AG04449 (cell line): ENCODE results near the gene CCR5AS.

ENCODE experiments used
- CTCF ChIA-PET: fragments of 350-600 bp; formaldehyde crosslinking; extraction: SDS; loops from one replicate; lab custom pipeline; 2021; ENCODE audit warnings: antibody characterized with exemption; lab: Yijun Ruan, JAX
- POLR2A ChIA-PET: fragments of 400-600, 350-600 bp; formaldehyde crosslinking; extraction: SDS; loops from one replicate; lab custom pipeline; 2020; ENCODE audit warnings: antibody characterized with exemption, inconsistent platforms; lab: Yijun Ruan, JAX
- DNase-seq: peaks from one replicate; pipeline ENCODE4 v3.0.0-alpha.2; 2010; ENCODE audit warnings: low read depth, low spot score
- H3K4me3 ChIP-seq: 2 replicates; pipeline ENCODE4 v1.5.1; 2011; ENCODE audit warnings: low read depth, mild to moderate bottlenecking, control low read depth, low read length
- CTCF ChIP-seq: IDR thresholded peaks from one replicate; pipeline ENCODE4 v1.5.1; 2011; ENCODE audit warnings: mild to moderate bottlenecking, moderate library complexity, low read length, control low read depth, inconsistent platforms; ENCODE audit not compliant: insufficient read depth; ENCODE audit errors: missing control alignments

Gene CCR5AS

GRCh38 chr3:46400000-46400734 is 6.7 kb downstream of the CCR5AS start:
- TF ChIP-seq CTCF = no peak
- CTCF ChIA-PET = no interaction called here
- no peak overlapping the region for H3K4me3 ChIP-seq
- POLR2A ChIA-PET = no interaction called here
- no peak for DNase-seq

- DNase-seq = no peak
- ChIA-PET CTCF (no interaction called here), POLR2A (no interaction called here)
These were observed 7.3 kb downstream of the CCR5AS start for GRCh38 chr3:46399557-46399956.

GRCh38 chr3:46399098-46399497 is 7.8 kb downstream of the CCR5AS start:
- POLR2A ChIA-PET = no interaction called here
- CTCF ChIA-PET = no interaction called here
- no peak overlapping the region for H3K4me3 ChIP-seq
- no peak for TF ChIP-seq CTCF
- no peak for DNase-seq

More at GRCh38 chr3:46399557-46399956, 7.3 kb downstream of the CCR5AS start:
- H3K4me3 ChIP-seq = no peak overlapping the region
- TF ChIP-seq CTCF = no peak

- TF ChIP-seq CTCF = no peak
- CTCF ChIA-PET = no interaction called here
- POLR2A ChIA-PET = no interaction called here
These were observed 8.5 kb downstream of the CCR5AS start for GRCh38 chr3:46398186-46398955.

GRCh38 chr3:46397111-46397510 is 9.8 kb downstream of the CCR5AS start:
- ChIA-PET POLR2A (no interaction called here), CTCF (no interaction called here)
- H3K4me3 ChIP-seq = no peak overlapping the region
- no peak for DNase-seq
- no peak for TF ChIP-seq CTCF

More at GRCh38 chr3:46398186-46398955, 8.5 kb downstream of the CCR5AS start:
- DNase-seq = no peak
- no peak overlapping the region for H3K4me3 ChIP-seq

- no peak for TF ChIP-seq CTCF
- H3K4me3 ChIP-seq = no peak overlapping the region
- ChIA-PET CTCF (no interaction called here), POLR2A (no interaction called here)
- DNase-seq = no peak
These were observed 10.9 kb downstream of the CCR5AS start for GRCh38 chr3:46395766-46396530.
